Measurements from ENCODE around the gene EVA1C. TPM values are rescaled to one million over a fixed set of nuclear protein-coding genes. Genes with fewer than 3 reads are reported as not detected.
"Not testable (repeated sequence)": the region's sequence is repeated elsewhere in the genome, so short reads cannot be mapped to it uniquely, and the experiment has no call there.

Gene EVA1C
- total and polyA plus RNA-seq, 5 donors = 18.0 to 39.8 (median 21.2) TPM

- WGBS = 84% methylated on average over 8 of the region's 8 CpGs
- no peaks in the 10 kb centered on the region for H3K4me1 ChIP-seq (ENCODE audit: control insufficient read depth, insufficient read depth, low read length)
Observed at GRCh38 chr21:32534113-32534512, 121.6 kb downstream of the EVA1C start.

DNA sequence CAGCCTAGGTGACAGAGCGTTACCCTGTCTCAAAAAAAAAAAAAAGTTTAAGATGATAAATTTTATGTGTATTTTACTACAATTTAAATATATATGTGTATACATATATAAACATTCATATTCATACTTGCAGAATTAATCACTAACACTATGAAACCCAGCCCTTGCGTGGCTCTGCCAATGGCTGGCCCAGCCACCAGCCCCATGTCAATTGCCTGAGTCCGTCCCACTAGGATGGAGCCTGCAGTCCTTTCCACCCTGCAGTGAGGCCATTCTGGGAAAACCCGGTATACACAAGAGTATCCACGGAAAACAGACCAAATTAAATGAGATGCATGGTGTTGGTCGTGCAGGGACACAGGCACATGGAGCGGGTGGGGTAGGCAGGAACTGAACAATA, 123.1 kb downstream of the EVA1C start:
- Histone ChIP-seq H3K9me3 (ENCODE audit: control insufficient read depth, low read length) (no peaks in the 10 kb centered on the region), H3K4me3 (ENCODE audit: low read length) (no peak overlapping the region), H3K4me1 (ENCODE audit: control insufficient read depth, insufficient read depth, low read length) (no peaks in the 10 kb centered on the region), H3K27ac (ENCODE audit: low read length) (no peak overlapping the region), H3K27me3 (ENCODE audit: control insufficient read depth, insufficient read depth) (no peaks in the 10 kb centered on the region)
- intact Hi-C loops (cut with DNase I) = no loop called here
- DNase-seq = no peak
- WGBS = 94% methylated on average over 7 of the region's 7 CpGs
- ATAC-seq = no peak

More at GRCh38 chr21:32534113-32534512, 121.6 kb downstream of the EVA1C start:
- intact Hi-C loops (cut with DNase I) = no loop called here
- Histone ChIP-seq H3K4me3 (ENCODE audit: low read length) (no peak overlapping the region), H3K9me3 (ENCODE audit: control insufficient read depth, low read length) (no peaks in the 10 kb centered on the region), H3K27me3 (ENCODE audit: control insufficient read depth, insufficient read depth) (no peaks in the 10 kb centered on the region), H3K27ac (ENCODE audit: low read length) (no peak overlapping the region)
- no peak for ATAC-seq
- no peak for DNase-seq

DNA sequence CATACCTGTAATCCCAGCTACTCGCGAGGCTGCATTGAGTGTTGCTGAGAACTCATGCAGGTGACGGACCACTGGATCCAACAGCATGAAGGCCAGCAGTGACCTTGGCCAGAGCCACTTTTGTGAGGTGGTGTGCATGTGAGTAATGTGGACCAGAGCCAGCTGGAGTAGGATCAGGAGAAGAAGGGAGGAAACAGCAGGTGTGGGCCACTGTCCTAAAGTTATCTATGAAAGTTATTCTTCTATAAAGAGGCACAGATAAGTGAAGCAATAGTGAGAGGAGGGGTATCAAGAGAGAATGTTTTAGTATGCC, 125.0 kb downstream of the EVA1C start:
- no peak for DNase-seq
- ATAC-seq = no peak
- Histone ChIP-seq H3K9me3 (ENCODE audit: control insufficient read depth, low read length) (no peaks in the 10 kb centered on the region), H3K4me3 (ENCODE audit: low read length) (no peak overlapping the region), H3K27ac (ENCODE audit: low read length) (no peak overlapping the region), H3K27me3 (ENCODE audit: control insufficient read depth, insufficient read depth) (no peaks in the 10 kb centered on the region), H3K4me1 (ENCODE audit: control insufficient read depth, insufficient read depth, low read length) (no peaks in the 10 kb centered on the region)
- 85% methylated on average over 3 of the region's 3 CpGs for WGBS
- intact Hi-C loops (cut with DNase I) = no loop called here

DNA sequence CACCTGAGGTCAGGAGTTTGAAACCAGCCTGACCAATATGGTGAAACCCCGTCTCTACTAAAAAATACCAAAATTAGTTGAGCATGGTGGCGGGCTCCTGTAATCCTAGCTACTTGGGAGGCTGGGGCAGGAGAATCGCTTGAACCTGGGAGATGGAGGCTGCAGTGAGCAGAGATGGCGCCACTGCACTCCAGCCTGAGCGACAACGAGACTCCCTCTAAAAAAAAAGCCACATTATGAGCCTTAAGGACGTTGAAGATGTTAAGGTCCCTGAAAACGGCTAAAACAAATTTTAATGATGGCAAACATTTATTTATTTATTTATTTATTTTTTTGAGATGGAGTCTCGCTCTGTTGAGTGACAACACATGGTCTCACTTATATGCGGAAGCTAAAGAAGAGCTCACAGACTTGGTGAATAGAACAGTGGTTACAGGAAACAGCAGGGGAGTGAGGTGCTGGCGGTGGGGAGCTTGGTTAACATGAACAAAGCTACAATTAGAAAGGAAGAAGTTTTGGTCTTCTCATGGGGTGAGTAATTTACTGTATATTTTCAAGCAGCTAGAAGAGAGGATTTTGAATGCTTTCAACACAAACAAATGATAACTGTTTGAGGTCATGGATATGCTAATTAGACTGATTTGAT, 125.8 kb downstream of the EVA1C start:
- no peak for ATAC-seq
- H3K4me3 ChIP-seq (ENCODE audit: low read length) = no peak overlapping the region
- DNase-seq = no peak
- intact Hi-C loops (cut with DNase I) = no loop called here
- no peaks in the 10 kb centered on the region for H3K27me3 ChIP-seq (ENCODE audit: control insufficient read depth, insufficient read depth)
- H3K9me3 ChIP-seq (ENCODE audit: control insufficient read depth, low read length) = no peaks in the 10 kb centered on the region
- 85% methylated on average over 11 of the region's 11 CpGs for WGBS
- no peaks in the 10 kb centered on the region for H3K4me1 ChIP-seq (ENCODE audit: control insufficient read depth, insufficient read depth, low read length)
- H3K27ac ChIP-seq (ENCODE audit: low read length) = no peak overlapping the region

- H3K27ac ChIP-seq (ENCODE audit: low read length) = no peak overlapping the region
- no peaks in the 10 kb centered on the region for H3K27me3 ChIP-seq (ENCODE audit: control insufficient read depth, insufficient read depth)
- no peaks in the 10 kb centered on the region for H3K4me1 ChIP-seq (ENCODE audit: control insufficient read depth, insufficient read depth, low read length)
- no peak overlapping the region for H3K4me3 ChIP-seq (ENCODE audit: low read length)
- no peaks in the 10 kb centered on the region for H3K9me3 ChIP-seq (ENCODE audit: control insufficient read depth, low read length)
- WGBS = 90% methylated on average over 6 of the region's 6 CpGs
- DNase-seq = no peak
- peak in 1 of 2 donors; percentile 29 for ATAC-seq
- intact Hi-C loops (cut with DNase I) = no loop called here
Observed at GRCh38 chr21:32539378-32539777, 126.9 kb downstream of the EVA1C start.

DNA sequence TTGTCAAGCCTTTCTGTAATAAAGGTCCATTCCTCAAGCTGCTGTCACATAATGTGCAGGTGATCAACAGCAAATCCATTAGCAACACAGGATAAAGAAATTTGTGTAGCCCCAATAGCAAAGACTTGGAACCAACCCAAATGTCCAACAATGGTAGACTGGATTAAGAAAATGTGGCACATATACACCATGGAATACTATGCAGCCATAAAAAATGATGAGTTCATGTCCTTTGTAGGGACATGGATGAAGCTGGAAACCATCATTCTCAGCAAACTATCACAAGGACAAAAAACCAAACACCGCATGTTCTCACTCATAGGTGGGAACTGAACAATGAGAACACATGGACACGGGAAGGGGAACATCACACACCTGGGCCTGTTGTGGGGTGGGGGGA, 130.6 kb downstream of the EVA1C start:
- intact Hi-C loops (cut with DNase I); H3K4me3 ChIP-seq (ENCODE audit: low read length); H3K4me1 ChIP-seq (ENCODE audit: control insufficient read depth, insufficient read depth, low read length); H3K27me3 ChIP-seq (ENCODE audit: control insufficient read depth, insufficient read depth); H3K9me3 ChIP-seq (ENCODE audit: control insufficient read depth, low read length); DNase-seq; ATAC-seq; H3K27ac ChIP-seq (ENCODE audit: low read length): not testable (repeated sequence)
- WGBS = 94% methylated on average over 2 of the region's 2 CpGs

DNA sequence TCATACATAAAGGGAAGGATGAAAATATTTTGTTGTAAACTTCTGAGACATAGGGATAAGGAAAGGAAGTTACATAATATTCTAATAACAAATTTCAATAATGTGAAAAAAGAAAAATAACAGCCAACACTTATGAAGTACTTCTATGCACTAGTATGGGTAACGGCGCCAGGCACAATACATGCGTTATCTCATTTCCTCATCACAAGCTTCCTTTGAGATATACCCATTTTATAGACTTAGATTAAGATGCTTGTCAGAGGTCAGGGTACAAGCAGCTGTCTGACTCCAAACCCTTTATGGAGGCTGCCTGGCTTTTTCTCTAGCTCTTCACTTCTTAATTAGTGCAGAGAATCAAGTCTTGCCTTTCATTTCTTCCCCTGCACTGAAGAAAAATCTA, 131.5 kb downstream of the EVA1C start:
- Histone ChIP-seq H3K4me3 (ENCODE audit: low read length) (no peak overlapping the region), H3K9me3 (ENCODE audit: control insufficient read depth, low read length) (no peaks in the 10 kb centered on the region), H3K27ac (ENCODE audit: low read length) (no peak overlapping the region), H3K27me3 (ENCODE audit: control insufficient read depth, insufficient read depth) (no peaks in the 10 kb centered on the region), H3K4me1 (ENCODE audit: control insufficient read depth, insufficient read depth, low read length) (no peaks in the 10 kb centered on the region)
- DNase-seq = no peak
- intact Hi-C loops (cut with DNase I) = no loop called here
- ATAC-seq = no peak
- WGBS = 80% methylated on average over 3 of the region's 3 CpGs

DNA sequence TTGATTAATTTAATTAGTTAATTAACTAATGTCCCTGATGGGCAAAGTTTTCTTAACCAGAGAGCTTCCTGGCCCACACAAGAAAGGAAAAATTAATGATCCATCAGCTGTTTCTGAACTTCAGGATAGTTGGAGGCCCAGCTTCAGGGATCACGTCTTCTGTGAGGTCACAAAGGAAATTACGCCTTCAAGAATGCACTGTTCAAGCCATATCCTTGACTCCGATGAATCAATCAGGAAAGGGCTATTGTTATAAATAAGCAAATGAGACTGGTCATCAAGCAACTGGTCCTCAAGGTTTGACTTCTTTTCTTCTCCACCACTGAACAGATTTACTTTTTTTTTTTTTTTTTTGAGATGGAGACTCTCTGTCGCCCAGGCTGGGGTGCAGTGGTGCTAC, 132.2 kb downstream of the EVA1C start:
- H3K4me3 ChIP-seq (ENCODE audit: low read length) = no peak overlapping the region
- no peaks in the 10 kb centered on the region for H3K4me1 ChIP-seq (ENCODE audit: control insufficient read depth, insufficient read depth, low read length)
- no peaks in the 10 kb centered on the region for H3K27me3 ChIP-seq (ENCODE audit: control insufficient read depth, insufficient read depth)
- no peaks in the 10 kb centered on the region for H3K9me3 ChIP-seq (ENCODE audit: control insufficient read depth, low read length)
- DNase-seq (no peak), ATAC-seq (no peak)
- WGBS = 84% methylated on average over 4 of the region's 4 CpGs
- intact Hi-C loops (cut with DNase I) = no loop called here
- H3K27ac ChIP-seq (ENCODE audit: low read length) = no peak overlapping the region

DNA sequence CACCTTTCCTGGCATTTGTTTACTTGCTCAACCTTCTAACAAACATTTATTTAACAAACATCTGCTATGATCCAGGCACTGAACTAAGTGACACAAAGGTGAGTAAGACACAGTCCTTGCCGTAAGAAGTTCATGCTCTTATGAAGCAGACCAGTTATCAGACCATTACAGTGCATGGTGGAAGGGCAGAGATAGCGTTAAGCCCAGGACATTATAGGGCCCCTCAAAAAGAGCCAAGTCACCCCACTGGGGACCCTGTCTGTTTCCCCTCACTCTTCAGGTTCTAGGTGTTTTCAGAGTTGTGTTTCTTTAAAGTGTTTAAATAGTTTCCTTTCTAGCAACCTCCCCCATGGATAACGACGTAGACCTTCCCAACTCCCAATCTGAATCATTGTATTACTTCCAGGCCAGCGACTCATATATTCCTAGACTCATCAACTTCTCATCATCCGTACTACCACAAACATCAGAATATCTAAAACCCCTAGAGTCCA, 133.5 kb downstream of the EVA1C start:
- no peak for DNase-seq
- Histone ChIP-seq H3K4me1 (ENCODE audit: control insufficient read depth, insufficient read depth, low read length) (no peaks in the 10 kb centered on the region), H3K9me3 (ENCODE audit: control insufficient read depth, low read length) (no peaks in the 10 kb centered on the region), H3K27ac (ENCODE audit: low read length) (no peak overlapping the region), H3K4me3 (ENCODE audit: low read length) (no peak overlapping the region), H3K27me3 (ENCODE audit: control insufficient read depth, insufficient read depth) (no peaks in the 10 kb centered on the region)
- ATAC-seq = no peak
- intact Hi-C loops (cut with DNase I) = no loop called here
- WGBS = 82% methylated on average over 6 of the region's 6 CpGs

DNA sequence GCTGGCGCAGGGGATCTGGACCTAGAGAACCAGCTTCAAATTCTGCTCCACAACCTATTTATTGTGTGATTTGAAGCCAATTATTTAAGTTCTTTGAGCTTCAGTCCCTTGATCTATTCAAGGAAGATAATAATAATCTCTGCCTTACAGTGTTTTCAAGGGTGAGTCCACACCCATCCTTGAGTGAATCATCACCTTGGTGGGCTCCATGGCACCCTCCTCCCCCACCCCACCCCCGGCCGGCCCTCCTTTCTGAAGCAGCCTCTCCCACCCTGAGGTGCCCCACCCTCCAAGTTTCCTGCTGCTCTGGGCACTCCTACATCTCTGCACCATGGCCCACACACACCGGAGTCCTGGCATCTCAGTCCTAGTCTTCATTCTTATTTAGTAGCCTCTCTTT, 134.5 kb downstream of the EVA1C start:
- Histone ChIP-seq H3K27me3 (ENCODE audit: control insufficient read depth, insufficient read depth) (no peaks in the 10 kb centered on the region), H3K4me3 (ENCODE audit: low read length) (no peak overlapping the region), H3K4me1 (ENCODE audit: control insufficient read depth, insufficient read depth, low read length) (no peaks in the 10 kb centered on the region), H3K27ac (ENCODE audit: low read length) (no peak overlapping the region), H3K9me3 (ENCODE audit: control insufficient read depth, low read length) (no peaks in the 10 kb centered on the region)
- intact Hi-C loops (cut with DNase I) = no loop called here
- WGBS = 89% methylated on average over 4 of the region's 4 CpGs
- ATAC-seq (peak in 1 of 2 donors; percentile 72), DNase-seq (no peak)

GRCh38 chr21:32548978-32549377, 136.5 kb downstream of the EVA1C start:
- DNase-seq = no peak
- intact Hi-C loops (cut with DNase I) = no loop called here
- no peak overlapping the region for H3K27ac ChIP-seq (ENCODE audit: low read length)
- 55% methylated on average over 8 of the region's 8 CpGs for WGBS
- no peaks in the 10 kb centered on the region for H3K9me3 ChIP-seq (ENCODE audit: control insufficient read depth, low read length)
- no peak overlapping the region for H3K4me3 ChIP-seq (ENCODE audit: low read length)
- H3K4me1 ChIP-seq (ENCODE audit: control insufficient read depth, insufficient read depth, low read length) = no peaks in the 10 kb centered on the region
- peak in 1 of 2 donors; percentile 49 for ATAC-seq
- no peaks in the 10 kb centered on the region for H3K27me3 ChIP-seq (ENCODE audit: control insufficient read depth, insufficient read depth)

DNA sequence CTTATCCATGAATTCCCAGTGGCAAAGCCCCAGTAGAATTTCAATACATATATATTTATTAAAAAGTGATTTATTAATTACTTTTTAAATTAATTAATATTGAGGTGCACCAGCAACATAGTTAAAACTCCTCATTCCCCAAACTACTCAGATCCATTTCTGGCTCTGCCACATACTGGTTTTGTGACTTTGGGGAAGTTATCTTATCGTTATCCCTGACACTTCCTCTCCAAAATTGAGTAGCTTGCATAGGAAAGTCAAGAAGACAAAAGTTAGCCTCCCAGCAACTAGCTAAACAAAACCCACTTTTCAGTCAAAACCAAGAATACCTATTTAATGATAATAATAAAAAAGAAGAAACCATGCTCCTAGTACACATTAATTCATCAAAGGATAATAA, 136.9 kb downstream of the EVA1C start:
- 30% methylated on average over 1 of the region's 1 CpG for WGBS
- no peak overlapping the region for H3K4me3 ChIP-seq (ENCODE audit: low read length)
- H3K4me1 ChIP-seq (ENCODE audit: control insufficient read depth, insufficient read depth, low read length) = no peaks in the 10 kb centered on the region
- ATAC-seq = peak in 1 of 2 donors; percentile 35
- no peaks in the 10 kb centered on the region for H3K27me3 ChIP-seq (ENCODE audit: control insufficient read depth, insufficient read depth)
- no peak overlapping the region for H3K27ac ChIP-seq (ENCODE audit: low read length)
- no peak for DNase-seq
- no peaks in the 10 kb centered on the region for H3K9me3 ChIP-seq (ENCODE audit: control insufficient read depth, low read length)
- intact Hi-C loops (cut with DNase I) = no loop called here

All from right cardiac atrium (tissue), 5 donors.